Lower leg skin (tissue), 4 donors: ENCODE measurements around the gene PTPN20. TPM values are rescaled to one million over a fixed set of nuclear protein-coding genes. Genes with fewer than 3 reads are reported as not detected.

ENCODE experiments used
- DNase-seq, 2 donors: peaks; one replicate each; pipeline ENCODE4 v3.0.0-alpha.2; 2019; ENCODE audit warnings: low spot score in 2 of 2
- H3K4me3 ChIP-seq: fragments of 200-600 bp; sonication (generic); 2 replicates; pipeline ENCODE4 v1.5.1; 2017; ENCODE audit warnings: mild to moderate bottlenecking, low read depth; ENCODE audit not compliant: poor library complexity, severe bottlenecking
- POLR2A ChIP-seq, 2 donors: fragments of 450-650 bp; IDR thresholded peaks; one replicate each; pipeline ENCODE4 v1.6.1; 2016 to 2017; ENCODE audit warnings: antibody characterized with exemption in 2 of 2, mild to moderate bottlenecking in 1 of 2, moderate library complexity in 1 of 2
- WGBS, 2 donors: methylation state at CpG; one replicate each; pipeline ENCODE4 v1.1.5; 2018; 5-methylcytosine and 5-hydroxymethylcytosine counted together
- intact Hi-C: fragments of 100-400 bp; cut with DNase I; formaldehyde crosslinking; loops from one replicate; pipeline ENCODE4 v1.15.0; 2023; ENCODE audit warnings: low total_unique reads
- total RNA-seq, 4 donors: library from RNA; depleted of rRNA; stranded (reverse); fragments of >200 nt; gene quantifications; one replicate each; pipeline ENCODE4 v1.1.0, GENCODE V29; 2016
- TF ChIP-seq, protein P1 (sequence below), 3 donors: fragments of 450-650 bp; IDR thresholded peaks; one replicate each; pipeline ENCODE4 v1.5.1; 2016; ENCODE audit warnings: antibody characterized with exemption in 3 of 3, mild to moderate bottlenecking in 3 of 3, moderate library complexity in 2 of 3

The PTPN20 gene
- total RNA-seq, 4 donors from 2014 or later = 2.2 to 6.9 (median 6.0) TPM

- 66 to 69% methylated on average over 17 of the region's 17 CpGs for WGBS, 2 donors
- TF ChIP-seq POLR2A (IDR thresholded peaks at IDR 0.05) = no peak
- TF ChIP-seq, protein P1, sequence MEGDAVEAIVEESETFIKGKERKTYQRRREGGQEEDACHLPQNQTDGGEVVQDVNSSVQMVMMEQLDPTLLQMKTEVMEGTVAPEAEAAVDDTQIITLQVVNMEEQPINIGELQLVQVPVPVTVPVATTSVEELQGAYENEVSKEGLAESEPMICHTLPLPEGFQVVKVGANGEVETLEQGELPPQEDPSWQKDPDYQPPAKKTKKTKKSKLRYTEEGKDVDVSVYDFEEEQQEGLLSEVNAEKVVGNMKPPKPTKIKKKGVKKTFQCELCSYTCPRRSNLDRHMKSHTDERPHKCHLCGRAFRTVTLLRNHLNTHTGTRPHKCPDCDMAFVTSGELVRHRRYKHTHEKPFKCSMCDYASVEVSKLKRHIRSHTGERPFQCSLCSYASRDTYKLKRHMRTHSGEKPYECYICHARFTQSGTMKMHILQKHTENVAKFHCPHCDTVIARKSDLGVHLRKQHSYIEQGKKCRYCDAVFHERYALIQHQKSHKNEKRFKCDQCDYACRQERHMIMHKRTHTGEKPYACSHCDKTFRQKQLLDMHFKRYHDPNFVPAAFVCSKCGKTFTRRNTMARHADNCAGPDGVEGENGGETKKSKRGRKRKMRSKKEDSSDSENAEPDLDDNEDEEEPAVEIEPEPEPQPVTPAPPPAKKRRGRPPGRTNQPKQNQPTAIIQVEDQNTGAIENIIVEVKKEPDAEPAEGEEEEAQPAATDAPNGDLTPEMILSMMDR (IDR thresholded peaks at IDR 0.05) = no peak
- intact Hi-C loops = no loop called here
- DNase-seq = peak in 1 of 2 donors; percentile 85
- no peak overlapping the region for H3K4me3 ChIP-seq
These were observed 112.2 kb downstream of the PTPN20 start for GRCh38 chr10:47023237-47024045.

DNA sequence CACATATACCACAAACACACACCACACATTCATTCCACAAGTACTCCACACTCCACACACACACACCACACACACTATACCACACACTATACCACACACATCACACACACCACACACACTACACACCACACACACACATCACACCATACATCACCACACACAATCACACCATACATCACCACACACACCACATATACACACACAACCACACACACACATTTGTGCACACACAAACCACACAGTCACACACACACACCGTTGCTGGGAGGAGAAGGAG, 112.8 kb downstream of the PTPN20 start:
- WGBS, 2 donors = 43 to 56% methylated on average over 1 of the region's 1 CpG
- peak in 1 of 2 donors; percentile 13 for DNase-seq
- no peak overlapping the region for H3K4me3 ChIP-seq
- TF ChIP-seq POLR2A (IDR thresholded peaks at IDR 0.05) = no peak
- TF ChIP-seq, protein P1 (IDR thresholded peaks at IDR 0.05) = no peak
- intact Hi-C loops = no loop called here

GRCh38 chr10:47024399-47025252, 113.4 kb downstream of the PTPN20 start:
- no peak for TF ChIP-seq POLR2A (IDR thresholded peaks at IDR 0.05)
- TF ChIP-seq, protein P1 (IDR thresholded peaks at IDR 0.05) = peak in 1 of 3 donors; percentile 59
- 34 to 41% methylated on average over 9 of the region's 9 CpGs for WGBS, 2 donors
- peak; percentile 16 to 90 for DNase-seq
- intact Hi-C loops = no loop called here
- H3K4me3 ChIP-seq = no peak overlapping the region

DNA sequence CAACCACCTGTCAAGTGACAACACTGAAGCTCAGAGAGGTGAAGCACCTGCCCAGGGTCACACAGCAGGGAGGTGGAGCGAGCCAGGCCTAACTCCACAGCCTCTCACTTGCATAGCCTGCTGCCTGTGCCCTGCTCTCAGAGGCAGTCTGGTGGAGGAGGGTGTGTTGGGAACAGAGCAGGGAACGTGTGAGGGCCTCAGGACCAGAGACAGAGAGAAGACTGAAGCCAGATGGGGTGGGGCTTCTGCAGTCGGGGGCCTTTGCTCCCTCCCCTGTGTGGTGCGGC, 114.0 kb downstream of the PTPN20 start:
- intact Hi-C loops = no loop called here
- TF ChIP-seq, protein P1 (IDR thresholded peaks at IDR 0.05) = no peak
- TF ChIP-seq POLR2A (IDR thresholded peaks at IDR 0.05) = no peak
- no peak for DNase-seq

DNA sequence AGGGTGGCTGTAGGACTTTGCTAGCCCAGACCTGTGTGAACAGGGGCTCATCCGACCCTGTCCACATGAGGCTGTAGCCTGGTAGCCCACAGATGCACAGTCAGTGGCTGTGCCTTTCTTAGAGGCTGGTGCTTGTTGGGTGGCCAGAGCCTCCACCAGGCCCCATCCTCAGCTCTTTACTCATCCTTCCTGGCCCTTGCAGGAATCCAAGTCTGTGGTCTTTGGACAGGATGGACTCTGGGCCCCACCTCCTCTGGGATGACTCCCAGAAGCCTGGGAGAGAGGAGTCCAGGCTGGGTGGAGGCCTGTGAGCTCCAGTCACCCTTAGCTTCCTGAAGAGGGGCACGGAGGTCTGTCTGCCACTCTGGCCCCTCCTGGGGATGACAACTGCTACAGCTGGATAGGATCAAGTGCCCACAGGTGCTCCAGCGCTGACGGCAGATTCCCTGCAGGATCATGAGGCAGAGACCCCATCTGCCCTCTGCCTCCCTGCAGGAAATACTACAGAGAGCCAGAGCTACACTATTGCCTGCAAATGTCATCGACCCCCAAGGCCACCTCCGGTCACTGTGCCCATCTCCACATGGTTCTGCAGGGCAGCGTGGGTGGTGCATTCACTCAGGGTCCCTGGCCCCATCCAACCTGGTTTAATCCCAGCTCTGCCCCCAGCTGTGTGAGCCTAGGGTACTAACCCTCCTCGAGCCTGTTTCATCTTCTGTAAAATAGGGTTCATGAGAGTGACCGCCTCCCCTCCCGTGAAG, 114.5 kb downstream of the PTPN20 start:
- TF ChIP-seq POLR2A (IDR thresholded peaks at IDR 0.05) = no peak
- TF ChIP-seq, protein P1 (IDR thresholded peaks at IDR 0.05) = no peak
- DNase-seq = peak; percentile 34 to 86
- 79 to 87% methylated on average over 10 of the region's 10 CpGs for WGBS, 2 donors
- no peak overlapping the region for H3K4me3 ChIP-seq
- intact Hi-C loops = no loop called here

More for the DNA sequence above, 114.0 kb downstream of the PTPN20 start:
- WGBS, 2 donors = 61 to 88% methylated on average over 4 of the region's 4 CpGs
- H3K4me3 ChIP-seq = no peak overlapping the region
